PFSK-1 (cell line): ENCODE results near the gene TPRA1.

ENCODE experiments used
- POLR2AphosphoS5 ChIP-seq: IDR thresholded peaks from 2 replicates; pipeline ENCODE4 v1.6.1; 2012; ENCODE audit warnings: low read depth, mild to moderate bottlenecking, control low read depth, low read length, moderate library complexity
- REST ChIP-seq, 2 experiments: IDR thresholded peaks; 2 replicates each; pipeline versions ENCODE4 v1.6.1 to v1.8.0; 2011 to 2012; ENCODE audit warnings: low read depth in 2 of 2, low read length in 2 of 2, control low read depth in 1 of 2, inconsistent platforms in 1 of 2, mild to moderate bottlenecking in 1 of 2, moderate library complexity in 1 of 2; ENCODE audit not compliant: insufficient read depth in 1 of 2
- SIN3A ChIP-seq: IDR thresholded peaks from 2 replicates; pipeline ENCODE4 v1.6.1; 2012; ENCODE audit warnings: mild to moderate bottlenecking, low read length, moderate library complexity, borderline replicate concordance; ENCODE audit not compliant: insufficient read depth

- no peak for TF ChIP-seq POLR2AphosphoS5
- TF ChIP-seq REST (IDR thresholded peaks at IDR 0.05; ENCODE audit: insufficient read depth in 1 of 2, low read depth in 2 of 2, low read length in 2 of 2) = no peak
- no peak for TF ChIP-seq SIN3A
Observed at GRCh38 chr3:127612966-127613365, 22.4 kb upstream of the TPRA1 start.
